ENCODE results near the gene TEX35.

Gene TEX35

GRCh38 chr1:178560871-178561376, 48.0 kb downstream of the TEX35 start:
- H3K4me3 ChIP-seq (ENCODE audit: low read length), result no peak overlapping the region

GRCh38 chr1:178563099-178563820, 50.4 kb downstream of the TEX35 start:
- no peak overlapping the region for H3K4me3 ChIP-seq (ENCODE audit: low read length)
- DNase-seq (ENCODE audit: low read depth, low spot score), result no peak

More at GRCh38 chr1:178560871-178561376, 48.0 kb downstream of the TEX35 start:
- DNase-seq (ENCODE audit: low read depth, low spot score), result no peak

GRCh38 chr1:178564086-178564782, 51.3 kb downstream of the TEX35 start:
- DNase-seq (ENCODE audit: low read depth, low spot score), result no peak
- H3K4me3 ChIP-seq (ENCODE audit: low read length), result no peak overlapping the region

GRCh38 chr1:178564783-178565180, 51.9 kb downstream of the TEX35 start:
- no peak overlapping the region for H3K4me3 ChIP-seq (ENCODE audit: low read length)
- DNase-seq (ENCODE audit: low read depth, low spot score), result no peak

GRCh38 chr1:178565586-178565985, 52.7 kb downstream of the TEX35 start:
- DNase-seq (ENCODE audit: low read depth, low spot score), result no peak
- no peak overlapping the region for H3K4me3 ChIP-seq (ENCODE audit: low read length)

- DNase-seq (ENCODE audit: low read depth, low spot score), result no peak
- H3K4me3 ChIP-seq (ENCODE audit: low read length), result no peak overlapping the region
These were observed 53.3 kb downstream of the TEX35 start for GRCh38 chr1:178566187-178566586.

- no peak for DNase-seq (ENCODE audit: low read depth, low spot score)
- no peak overlapping the region for H3K4me3 ChIP-seq (ENCODE audit: low read length)
These were observed 58.9 kb downstream of the TEX35 start for GRCh38 chr1:178571807-178572206.
